Left renal pelvis (tissue), 4 donors: Measurements from ENCODE around the gene BMP7. TPM values are rescaled to one million over a fixed set of nuclear protein-coding genes. Genes with fewer than 3 reads are reported as not detected.

Experiments used
- DNase-seq, 4 donors: peaks; one replicate each; pipeline ENCODE4 v3.0.0-alpha.2; 2013; ENCODE audit warnings: low read depth in 4 of 4, low spot score in 3 of 4
- polyA plus RNA-seq, 4 donors: library from polyadenylated mRNA; unstranded; fragments of 120-200 nt; gene quantifications; one replicate each; pipeline ENCODE4 v1.2.1, GENCODE V29; 2013; ENCODE audit not compliant: insufficient read length in 4 of 4

The BMP7 gene
- polyA plus RNA-seq, 4 donors, result 42.7 to 90.7 (median 72.7) TPM

GRCh38 chr20:57178582-57179111 is 87.8 kb downstream of the BMP7 start:
- DNase-seq, result no peak

- DNase-seq, result no peak
Measured at GRCh38 chr20:57177636-57178280, 88.7 kb downstream of the BMP7 start.

GRCh38 chr20:57176842-57177241 is 89.6 kb downstream of the BMP7 start:
- no peak for DNase-seq

- no peak for DNase-seq
Measured at GRCh38 chr20:57175397-57176010, 90.9 kb downstream of the BMP7 start.

- DNase-seq, result no peak
Measured at GRCh38 chr20:57174737-57175136, 91.7 kb downstream of the BMP7 start.

- no peak for DNase-seq
Measured at GRCh38 chr20:57173986-57174385, 92.5 kb downstream of the BMP7 start.

GRCh38 chr20:57173041-57173440 is 93.4 kb downstream of the BMP7 start:
- no peak for DNase-seq

- DNase-seq, result no peak
Measured at GRCh38 chr20:57170343-57170742, 96.1 kb downstream of the BMP7 start.

- no peak for DNase-seq
Measured at GRCh38 chr20:57169162-57169561, 97.3 kb downstream of the BMP7 start.

- DNase-seq, result peak; percentile 50 to 57 (median 54)
Measured at GRCh38 chr20:57167971-57168701, 98.3 kb downstream of the BMP7 start.

- no peak for DNase-seq
Measured at GRCh38 chr20:57167292-57167655, 99.2 kb downstream of the BMP7 start.

GRCh38 chr20:57166568-57167291 is 99.7 kb downstream of the BMP7 start:
- no peak for DNase-seq

- DNase-seq, result no peak
Measured at GRCh38 chr20:57165427-57166004, 100.9 kb downstream of the BMP7 start.

- no peak for DNase-seq
Measured at GRCh38 chr20:57164872-57165271, 101.6 kb downstream of the BMP7 start.

- DNase-seq, result no peak
Measured at GRCh38 chr20:57163041-57163440, 103.4 kb downstream of the BMP7 start.

GRCh38 chr20:57162362-57162652 is 104.1 kb downstream of the BMP7 start:
- DNase-seq, result no peak

GRCh38 chr20:57161478-57162361 is 104.7 kb downstream of the BMP7 start:
- no peak for DNase-seq

- no peak for DNase-seq
Measured at GRCh38 chr20:57160985-57161384, 105.5 kb downstream of the BMP7 start.

GRCh38 chr20:57159945-57160610 is 106.4 kb downstream of the BMP7 start:
- DNase-seq, result no peak
